A549 (cell line): ENCODE measurements around the gene PTH2.

Source experiments
- CBX8 ChIP-seq: fragments of 200-600 bp; sonication (generic); IDR thresholded peaks from 2 replicates; pipeline ENCODE4 v1.6.1; 2016
- MYC ChIP-seq: IDR thresholded peaks from 2 replicates; pipeline ENCODE4 v1.6.1; 2012; ENCODE audit warnings: mild to moderate bottlenecking, inconsistent platforms, low read length, improper control_type of control experiment, borderline replicate concordance
- PHF8 ChIP-seq: fragments of 200-600 bp; sonication (generic); IDR thresholded peaks from 2 replicates; pipeline ENCODE4 v1.6.1; 2016; ENCODE audit warnings: low read depth, mild to moderate bottlenecking, antibody characterized with exemption, moderate library complexity, borderline replicate concordance
- POLR2A ChIP-seq: IDR thresholded peaks from 2 replicates; pipeline ENCODE4 v1.6.1; 2012; ENCODE audit warnings: mild to moderate bottlenecking, low read length
- POLR2AphosphoS2 ChIP-seq: conservative IDR thresholded peaks from 2 replicates; pipeline ENCODE4 v1.6.1; 2012; ENCODE audit warnings: low read length, improper control_type of control experiment, inconsistent platforms
- SREBF2 ChIP-seq: fragments of 450-650 bp; IDR thresholded peaks from 2 replicates; pipeline ENCODE4 v1.6.1; 2014; ENCODE audit warnings: mild to moderate bottlenecking, moderate library complexity
- TP53 ChIP-seq: fragments of 250-450 bp; sonication (Bioruptor Pico); IDR thresholded peaks from 2 replicates; pipeline ENCODE4 v1.5.0; 2021; ENCODE audit warnings: mild to moderate bottlenecking, moderate library complexity
- TF ChIP-seq, protein P1 (sequence below): fragments of >200 bp; sonication (Bioruptor Twin); formaldehyde crosslinking; IDR thresholded peaks from 3 replicates; pipeline ENCODE4 v1.5.1; 2016

DNA sequence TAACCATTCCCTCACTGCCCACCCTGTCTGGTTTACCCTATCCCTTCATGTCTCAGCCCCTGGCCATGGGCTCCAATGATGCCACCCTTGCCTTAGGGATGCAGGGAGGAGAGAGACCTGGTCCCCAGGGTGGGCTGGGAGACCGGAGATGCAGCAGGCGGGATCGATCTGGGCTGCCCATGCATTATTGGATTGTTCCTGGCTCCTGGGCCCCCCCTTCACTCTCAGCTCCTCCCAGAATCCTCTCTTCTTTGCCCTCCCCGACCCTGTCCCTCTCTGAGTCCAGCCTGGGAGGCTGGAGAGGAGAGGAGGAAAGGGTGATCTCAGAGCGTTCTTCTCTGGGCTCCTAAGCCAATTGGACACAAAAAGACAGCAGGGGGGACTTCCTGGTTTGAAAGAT is 29.4 kb downstream of the PTH2 start:
- TF ChIP-seq CBX8 (no peak), POLR2A (no peak), MYC (no peak), SREBF2 (no peak), PHF8 (no peak), TP53 (CRISPR knock-in tag) (no peak), POLR2AphosphoS2 (no peak)
- TF ChIP-seq, protein P1, sequence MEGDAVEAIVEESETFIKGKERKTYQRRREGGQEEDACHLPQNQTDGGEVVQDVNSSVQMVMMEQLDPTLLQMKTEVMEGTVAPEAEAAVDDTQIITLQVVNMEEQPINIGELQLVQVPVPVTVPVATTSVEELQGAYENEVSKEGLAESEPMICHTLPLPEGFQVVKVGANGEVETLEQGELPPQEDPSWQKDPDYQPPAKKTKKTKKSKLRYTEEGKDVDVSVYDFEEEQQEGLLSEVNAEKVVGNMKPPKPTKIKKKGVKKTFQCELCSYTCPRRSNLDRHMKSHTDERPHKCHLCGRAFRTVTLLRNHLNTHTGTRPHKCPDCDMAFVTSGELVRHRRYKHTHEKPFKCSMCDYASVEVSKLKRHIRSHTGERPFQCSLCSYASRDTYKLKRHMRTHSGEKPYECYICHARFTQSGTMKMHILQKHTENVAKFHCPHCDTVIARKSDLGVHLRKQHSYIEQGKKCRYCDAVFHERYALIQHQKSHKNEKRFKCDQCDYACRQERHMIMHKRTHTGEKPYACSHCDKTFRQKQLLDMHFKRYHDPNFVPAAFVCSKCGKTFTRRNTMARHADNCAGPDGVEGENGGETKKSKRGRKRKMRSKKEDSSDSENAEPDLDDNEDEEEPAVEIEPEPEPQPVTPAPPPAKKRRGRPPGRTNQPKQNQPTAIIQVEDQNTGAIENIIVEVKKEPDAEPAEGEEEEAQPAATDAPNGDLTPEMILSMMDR: no peak
